Measurements from ENCODE around the gene DGKZ.

Gene DGKZ

DNA sequence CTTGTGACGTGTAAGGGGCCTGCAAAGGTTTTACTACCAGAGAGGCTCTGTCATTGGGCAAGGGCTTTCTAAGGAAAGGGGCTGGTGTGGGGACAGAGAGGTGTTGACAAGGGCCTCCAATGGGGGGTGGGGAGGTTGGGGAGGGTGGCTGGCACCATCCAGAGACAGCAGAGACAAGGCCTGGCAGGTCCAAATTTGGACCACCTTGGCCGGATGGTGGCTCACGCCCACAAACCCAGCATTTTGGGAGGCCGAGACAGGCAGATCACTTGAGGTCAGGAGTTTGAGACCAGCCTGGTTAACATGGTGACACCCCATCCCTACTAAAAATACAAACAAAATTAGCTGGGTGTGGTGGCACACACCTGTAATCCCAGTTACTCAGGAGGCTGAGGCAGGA, 46.5 kb downstream of the DGKZ start:
- TF ChIP-seq, protein P1, sequence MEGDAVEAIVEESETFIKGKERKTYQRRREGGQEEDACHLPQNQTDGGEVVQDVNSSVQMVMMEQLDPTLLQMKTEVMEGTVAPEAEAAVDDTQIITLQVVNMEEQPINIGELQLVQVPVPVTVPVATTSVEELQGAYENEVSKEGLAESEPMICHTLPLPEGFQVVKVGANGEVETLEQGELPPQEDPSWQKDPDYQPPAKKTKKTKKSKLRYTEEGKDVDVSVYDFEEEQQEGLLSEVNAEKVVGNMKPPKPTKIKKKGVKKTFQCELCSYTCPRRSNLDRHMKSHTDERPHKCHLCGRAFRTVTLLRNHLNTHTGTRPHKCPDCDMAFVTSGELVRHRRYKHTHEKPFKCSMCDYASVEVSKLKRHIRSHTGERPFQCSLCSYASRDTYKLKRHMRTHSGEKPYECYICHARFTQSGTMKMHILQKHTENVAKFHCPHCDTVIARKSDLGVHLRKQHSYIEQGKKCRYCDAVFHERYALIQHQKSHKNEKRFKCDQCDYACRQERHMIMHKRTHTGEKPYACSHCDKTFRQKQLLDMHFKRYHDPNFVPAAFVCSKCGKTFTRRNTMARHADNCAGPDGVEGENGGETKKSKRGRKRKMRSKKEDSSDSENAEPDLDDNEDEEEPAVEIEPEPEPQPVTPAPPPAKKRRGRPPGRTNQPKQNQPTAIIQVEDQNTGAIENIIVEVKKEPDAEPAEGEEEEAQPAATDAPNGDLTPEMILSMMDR (IDR thresholded peaks at IDR 0.05): no peak

DNA sequence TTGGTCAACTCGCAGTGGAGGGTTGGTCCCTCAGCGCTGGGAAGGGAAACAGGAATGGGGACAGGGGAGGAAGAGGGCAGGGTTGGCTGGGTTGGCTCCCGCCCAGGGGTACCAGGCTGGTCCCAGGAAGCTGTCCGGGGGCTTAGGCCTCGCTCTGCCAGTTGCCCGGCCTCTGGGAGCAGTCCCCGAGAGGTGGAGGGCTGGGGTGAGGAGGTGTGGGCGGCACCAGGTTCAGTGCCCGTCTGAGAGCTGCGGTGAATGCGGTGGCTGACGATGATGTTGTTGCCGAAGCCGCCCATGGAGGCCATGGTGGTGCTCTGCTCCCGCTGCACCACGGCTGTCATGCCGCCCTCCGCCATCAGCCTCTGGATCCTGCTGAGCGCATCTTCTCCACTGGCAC, 50.3 kb downstream of the DGKZ start:
- TF ChIP-seq, protein P1 (IDR thresholded peaks at IDR 0.05): no peak

DNA sequence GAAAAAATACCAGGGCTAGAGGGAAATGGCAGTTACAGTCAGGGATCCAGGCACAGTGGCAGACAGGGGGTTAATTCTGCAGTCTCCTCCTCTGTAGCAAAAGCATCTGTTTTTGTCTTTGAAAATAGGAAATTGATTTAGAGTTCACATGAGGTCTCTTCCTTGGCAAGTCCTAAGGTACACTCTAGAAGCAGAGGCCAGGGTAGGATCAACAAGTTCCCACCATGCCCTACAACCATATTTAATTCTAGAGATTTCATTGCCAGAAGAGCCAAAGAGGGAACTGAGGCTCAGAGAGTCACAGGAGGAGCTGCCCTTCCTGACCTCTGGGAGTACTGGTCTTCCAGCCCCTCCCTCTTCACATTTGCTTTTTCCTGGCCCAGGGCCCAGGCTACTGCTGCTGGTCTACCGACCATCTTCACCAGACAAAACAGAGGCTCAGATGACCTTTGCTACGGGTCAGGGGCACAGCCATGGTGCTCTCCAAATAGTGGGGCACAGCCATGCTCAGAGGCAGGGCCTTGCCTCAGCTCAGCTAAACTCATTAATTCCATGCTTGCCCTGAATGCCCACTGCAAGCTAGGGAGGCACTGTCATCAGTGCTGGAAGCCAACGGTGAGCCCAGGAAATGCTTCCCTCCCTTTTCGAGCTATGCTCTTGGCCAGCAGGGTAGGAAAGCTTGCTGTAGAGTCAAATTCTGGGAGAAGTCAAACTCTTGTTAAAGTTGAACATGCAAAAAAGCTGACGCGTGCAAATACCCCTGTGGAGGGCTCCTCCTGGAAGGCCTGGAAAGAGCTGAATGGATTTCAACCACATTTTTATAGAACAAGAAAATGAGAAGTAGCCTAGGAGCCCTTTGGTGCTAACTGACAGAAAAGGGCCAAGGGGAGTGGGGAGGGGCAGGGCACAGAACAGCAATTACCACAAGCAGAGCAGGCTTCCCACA, 56.0 kb downstream of the DGKZ start:
- TF ChIP-seq, protein P1 (IDR thresholded peaks at IDR 0.05): no peak

DNA sequence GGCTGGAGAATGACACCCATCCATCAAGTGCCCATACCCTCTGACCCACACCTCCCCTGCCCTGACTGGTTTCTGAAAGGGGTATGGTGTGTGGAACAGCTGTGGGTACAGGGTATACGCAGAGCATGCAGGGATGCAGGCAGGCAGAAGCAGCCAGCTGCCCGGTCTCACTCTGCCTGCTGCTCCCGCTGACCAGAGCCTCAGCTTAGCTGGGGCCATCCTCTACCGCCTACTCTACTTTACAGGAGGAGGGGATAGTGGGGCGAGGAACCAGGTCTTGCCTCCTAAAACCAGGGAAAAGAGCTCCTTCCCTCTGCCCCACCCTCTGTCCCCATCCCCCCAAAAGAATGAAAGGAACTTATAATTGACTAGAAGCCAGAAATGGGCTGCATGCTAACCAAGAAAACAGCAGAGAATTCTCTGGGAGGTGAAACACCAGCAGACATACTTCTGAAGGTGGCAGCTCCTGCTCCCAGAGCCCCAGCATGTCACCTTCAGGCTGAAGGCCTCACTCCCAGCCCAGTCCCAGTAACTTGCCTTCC, 57.3 kb downstream of the DGKZ start:
- TF ChIP-seq, protein P1 (IDR thresholded peaks at IDR 0.05): no peak

DNA sequence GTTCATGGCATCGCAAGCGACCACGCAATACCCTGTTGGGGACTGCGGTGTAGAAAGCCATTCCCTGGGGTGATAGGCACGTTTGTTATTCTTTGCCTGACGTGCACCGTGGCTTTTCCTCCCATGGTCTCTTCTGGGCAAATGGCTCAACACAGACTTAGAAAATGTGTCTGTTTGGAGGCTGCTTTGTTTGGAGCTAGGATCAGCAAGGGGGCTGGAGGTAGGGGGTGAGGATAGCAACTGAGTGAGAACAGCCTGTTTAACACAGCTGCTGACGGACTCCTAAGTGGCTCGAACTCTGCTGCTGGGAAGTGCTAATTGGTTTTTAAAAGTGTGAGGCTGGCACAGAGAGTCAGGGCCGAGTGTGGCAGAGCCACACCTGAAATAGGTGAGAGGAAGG, 60.4 kb downstream of the DGKZ start:
- TF ChIP-seq, protein P1 (IDR thresholded peaks at IDR 0.05): no peak

DNA sequence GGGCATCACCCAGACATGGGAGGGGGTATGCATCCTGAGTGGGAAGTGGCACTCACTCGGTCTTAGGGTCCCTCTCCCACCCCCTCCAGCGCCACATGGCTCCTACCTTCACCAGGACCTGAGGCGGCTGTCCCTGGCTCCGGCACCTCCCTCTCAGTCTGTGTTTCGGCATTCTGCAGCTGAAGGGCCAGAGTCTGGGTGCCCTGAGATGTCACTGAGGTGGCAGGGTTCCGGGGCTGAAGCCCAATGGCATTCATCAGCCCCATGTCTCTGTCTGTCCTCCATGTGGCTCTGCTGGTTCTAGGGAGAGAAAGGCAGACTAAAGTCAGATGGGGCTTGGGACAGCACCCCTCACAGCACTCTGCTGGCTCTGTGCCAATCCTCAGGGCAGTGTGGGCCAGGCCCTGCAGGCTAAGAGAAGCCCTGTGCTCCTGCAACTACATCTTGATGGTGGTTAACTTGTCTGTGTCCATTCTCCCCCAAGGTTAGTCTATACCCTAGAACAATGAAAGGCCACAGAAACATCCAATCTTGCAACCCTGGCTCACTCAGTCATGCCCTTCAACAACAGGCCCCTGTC, 61.2 kb downstream of the DGKZ start:
- TF ChIP-seq, protein P1 (IDR thresholded peaks at IDR 0.05): no peak

DNA sequence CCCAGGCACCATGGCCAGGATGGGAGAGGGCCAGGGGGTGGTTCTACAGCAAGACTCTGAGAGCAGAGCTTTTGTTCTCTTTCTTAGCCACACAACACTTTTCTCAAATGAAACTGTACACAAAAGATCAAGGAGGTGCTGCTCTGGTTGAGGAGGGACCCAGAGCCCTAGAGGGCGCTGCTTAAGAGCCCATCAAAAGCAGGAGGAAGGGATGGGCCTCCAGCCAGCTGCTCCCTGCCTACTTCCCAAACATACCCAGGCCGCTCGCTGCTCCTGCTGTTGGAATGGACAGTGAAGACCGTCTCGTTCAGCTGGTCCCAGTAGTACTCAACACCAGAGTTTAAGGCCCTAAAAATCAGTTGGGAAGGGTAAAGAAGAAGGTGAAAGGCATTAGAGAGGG, 62.8 kb downstream of the DGKZ start:
- TF ChIP-seq, protein P1 (IDR thresholded peaks at IDR 0.05): peak; percentile 59

Data from LNCAP (cell line).